H9 (cell line): Measurements from ENCODE around the gene MYO18A. TPM values are rescaled to one million over a fixed set of nuclear protein-coding genes. Genes with fewer than 3 reads are reported as not detected.
A peak's percentile ranks its signal among the peaks of the same experiment; 100 is the strongest.

Experiments used
- DNase-seq: peaks from one replicate; pipeline ENCODE4 v3.0.0-alpha.2; 2017
- H2AFZ ChIP-seq: one replicate; pipeline ENCODE4 v1.6.1; 2013; ENCODE audit warnings: mild to moderate bottlenecking, low read length, control low read depth, moderate library complexity
- H2AK5ac ChIP-seq: 2 replicates; pipeline ENCODE4 v1.6.1; 2013; ENCODE audit warnings: low read length, control low read depth, mixed read lengths; ENCODE audit not compliant: insufficient read length
- H2BK120ac ChIP-seq: one replicate; pipeline ENCODE4 v1.6.1; 2013; ENCODE audit warnings: low read depth, mild to moderate bottlenecking, low read length, control low read depth, inconsistent platforms; ENCODE audit not compliant: poor library complexity, severe bottlenecking
- H2BK12ac ChIP-seq: 2 replicates; pipeline ENCODE4 v1.6.1; 2013; ENCODE audit warnings: low read length, control low read depth, mixed read lengths, low read depth; ENCODE audit not compliant: insufficient read length
- H2BK15ac ChIP-seq: 2 replicates; pipeline ENCODE4 v1.6.1; 2013; ENCODE audit warnings: low read depth, low read length, control low read depth
- H2BK20ac ChIP-seq: one replicate; pipeline ENCODE4 v1.6.1; 2013; ENCODE audit warnings: low read depth, mild to moderate bottlenecking, low read length, control low read depth, inconsistent platforms; ENCODE audit not compliant: poor library complexity, severe bottlenecking
- H2BK5ac ChIP-seq: 2 replicates; pipeline ENCODE4 v1.6.1; 2013; ENCODE audit warnings: low read length, control low read depth, mixed read lengths; ENCODE audit not compliant: insufficient read length
- H3K14ac ChIP-seq: 2 replicates; pipeline ENCODE4 v1.6.1; 2013; ENCODE audit warnings: low read length, control low read depth; ENCODE audit not compliant: insufficient read depth
- H3K18ac ChIP-seq: 2 replicates; pipeline ENCODE4 v1.6.1; 2013; ENCODE audit warnings: low read depth, mild to moderate bottlenecking, mixed read lengths, low read length, control low read depth; ENCODE audit not compliant: insufficient read length
- H3K23ac ChIP-seq: 2 replicates; pipeline ENCODE4 v1.6.1; 2013; ENCODE audit warnings: low read length, control low read depth, mixed read lengths, low read depth; ENCODE audit not compliant: insufficient read length
- H3K23me2 ChIP-seq: 2 replicates; pipeline ENCODE4 v1.6.1; 2013; ENCODE audit warnings: low read depth, mild to moderate bottlenecking, mixed read lengths, low read length, control low read depth; ENCODE audit not compliant: insufficient read length, poor library complexity, severe bottlenecking
- H3K27ac ChIP-seq: 2 replicates; pipeline ENCODE4 v1.5.1; 2013; ENCODE audit warnings: low read length, control low read depth, mixed read lengths, low read depth; ENCODE audit not compliant: insufficient read length
- H3K27me3 ChIP-seq: 2 replicates; pipeline ENCODE4 v1.6.1; 2013; ENCODE audit warnings: low read length, control low read depth, inconsistent platforms; ENCODE audit not compliant: insufficient read depth
- H3K4ac ChIP-seq: 2 replicates; pipeline ENCODE4 v1.6.1; 2013; ENCODE audit warnings: low read depth, mild to moderate bottlenecking, control low read depth, inconsistent platforms, low read length, moderate library complexity
- H3K4me1 ChIP-seq: 2 replicates; pipeline ENCODE4 v1.6.1; 2013; ENCODE audit warnings: low read length, control low read depth, inconsistent platforms; ENCODE audit not compliant: insufficient read depth
- H3K4me2 ChIP-seq: 2 replicates; pipeline ENCODE4 v1.6.1; 2013; ENCODE audit warnings: low read length, control low read depth, mixed read lengths; ENCODE audit not compliant: insufficient read length, insufficient read depth
- H3K56ac ChIP-seq: 2 replicates; pipeline ENCODE4 v1.6.1; 2013; ENCODE audit warnings: low read depth, mild to moderate bottlenecking, mixed read lengths, low read length, control low read depth; ENCODE audit not compliant: insufficient read length
- H3K79me1 ChIP-seq: 2 replicates; pipeline ENCODE4 v1.6.1; 2013; ENCODE audit warnings: low read depth, mild to moderate bottlenecking, moderate library complexity, low read length, control low read depth, inconsistent platforms; ENCODE audit not compliant: insufficient read depth, poor library complexity, severe bottlenecking
- H3K79me2 ChIP-seq: 2 replicates; pipeline ENCODE4 v1.6.1; 2013; ENCODE audit warnings: low read length, control low read depth, inconsistent platforms; ENCODE audit not compliant: insufficient read depth
- H3K9ac ChIP-seq: 2 replicates; pipeline ENCODE4 v1.6.1; 2013; ENCODE audit warnings: low read length, control low read depth, mixed read lengths; ENCODE audit not compliant: insufficient read length; ENCODE audit errors: extremely low read depth
- H3K9me3 ChIP-seq: one replicate; pipeline ENCODE4 v1.6.1; 2013; ENCODE audit warnings: low read depth, low read length, inconsistent platforms; ENCODE audit not compliant: control insufficient read depth
- H3T11ph ChIP-seq: one replicate; pipeline ENCODE4 v1.6.1; 2013; ENCODE audit warnings: mild to moderate bottlenecking, low read length, control low read depth, inconsistent platforms
- H4K20me1 ChIP-seq: one replicate; pipeline ENCODE4 v1.6.1; 2013; ENCODE audit not compliant: control insufficient read depth, insufficient read length, insufficient read depth
- H4K5ac ChIP-seq: 2 replicates; pipeline ENCODE4 v1.6.1; 2013; ENCODE audit warnings: low read depth, mild to moderate bottlenecking, mixed read lengths, low read length, control low read depth; ENCODE audit not compliant: insufficient read length
- H4K8ac ChIP-seq: replicated peaks from 2 replicates; pipeline ENCODE4 v1.6.1; 2013; ENCODE audit warnings: low read length, control low read depth, mixed read lengths, low read depth; ENCODE audit not compliant: insufficient read length
- H4K91ac ChIP-seq: 2 replicates; pipeline ENCODE4 v1.6.1; 2013; ENCODE audit warnings: low read depth, mild to moderate bottlenecking, moderate library complexity, mixed read lengths, low read length, control low read depth; ENCODE audit not compliant: insufficient read length
- H3K27ac Mint-ChIP-seq, 3 experiments: 2 replicates in 2 of 3; 3 replicates in 1 of 3; pipeline ENCODE4 v1.8.0; 2020 to 2021; ENCODE audit warnings: mixed read lengths in 3 of 3, mild to moderate bottlenecking in 1 of 3, moderate library complexity in 1 of 3
- H3K27me3 Mint-ChIP-seq: 2 replicates; pipeline ENCODE4 v1.8.0; 2021; ENCODE audit warnings: low read depth, mild to moderate bottlenecking, moderate library complexity, mixed read lengths
- H3K36me3 Mint-ChIP-seq, 3 experiments: 2 replicates in 2 of 3; 3 replicates in 1 of 3; pipeline ENCODE4 v1.8.0; 2020 to 2021; ENCODE audit warnings: low read depth in 3 of 3, mixed read lengths in 3 of 3; ENCODE audit not compliant: insufficient read depth in 1 of 3
- H3K4me1 Mint-ChIP-seq, 2 experiments: 2 replicates each; pipeline ENCODE4 v1.8.0; 2020; ENCODE audit warnings: mixed read lengths in 2 of 2
- H3K4me3 Mint-ChIP-seq, 2 experiments: 2 replicates in 1 of 2; 3 replicates in 1 of 2; pipeline ENCODE4 v1.8.0; 2020 to 2021; ENCODE audit warnings: mild to moderate bottlenecking in 2 of 2, mixed read lengths in 2 of 2, moderate library complexity in 1 of 2
- H3K9me3 Mint-ChIP-seq, 2 experiments: 2 replicates in 1 of 2; 3 replicates in 1 of 2; pipeline ENCODE4 v1.8.0; 2020; ENCODE audit warnings: mild to moderate bottlenecking in 2 of 2, mixed read lengths in 2 of 2, moderate library complexity in 1 of 2
- WGBS: extraction: QIAGEN DNeasy Blood & Tissue Kit; methylation state at CpG from one replicate; pipeline ENCODE4 v1.1.7; 2013; ENCODE audit warnings: missing lambda C conversion rate, low lambda C conversion rate, mixed read lengths; ENCODE audit not compliant: insufficient read length; ENCODE audit errors: extremely low coverage; 5-methylcytosine and 5-hydroxymethylcytosine counted together
- total RNA-seq: library from RNA; stranded (reverse); gene quantifications from 2 replicates; pipeline ENCODE4 v1.2.1, GENCODE V29; 2021
- TF ChIP-seq, protein P1 (sequence below): fragments of 200-600 bp; sonication (generic); conservative IDR thresholded peaks from 3 replicates; pipeline ENCODE4 v1.8.0; 2021; ENCODE audit warnings: antibody characterized with exemption, mild to moderate bottlenecking

The MYO18A gene
- total RNA-seq, 1 experiment from 2014 or later = 21.6 TPM

DNA sequence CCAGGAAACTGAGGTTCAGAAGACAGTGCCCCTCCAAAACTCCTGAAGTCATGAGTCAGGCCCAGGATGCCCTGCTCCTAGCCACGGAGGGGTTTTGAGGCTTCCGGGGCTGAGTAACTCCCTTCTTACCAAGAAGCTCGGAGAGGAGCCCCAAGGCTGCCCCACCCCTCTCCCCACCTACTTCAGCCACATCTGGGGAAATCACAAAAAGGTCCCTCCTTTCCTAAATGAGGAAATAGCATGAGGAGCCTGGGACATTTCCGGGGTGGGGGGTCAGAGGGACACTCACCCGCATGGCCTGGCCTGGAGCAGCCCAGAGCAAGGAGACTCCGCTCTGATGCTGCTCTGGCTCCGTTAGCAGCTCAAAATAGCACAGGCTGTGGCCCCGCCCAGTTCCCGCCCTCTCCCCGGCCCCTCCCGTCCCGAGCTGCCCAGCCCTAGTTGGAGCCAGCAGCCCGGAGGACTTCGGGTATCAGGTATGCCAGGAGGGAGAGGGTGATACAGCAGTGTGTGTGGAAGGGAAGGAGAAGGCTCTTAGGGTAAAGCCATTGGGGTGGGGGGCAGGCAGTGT is 40.1 kb downstream of the MYO18A start:
- H3K4me1 Mint-ChIP-seq = peaks cover 30 to 38% of the 10 kb centered on the region in 2 experiments
- Histone ChIP-seq H3K14ac (no peak overlapping the region), H4K5ac (no peak overlapping the region), H4K8ac (no peak overlapping the region), H2BK20ac (no peak overlapping the region), H2AK5ac (no peak overlapping the region), H3T11ph (no peak overlapping the region), H3K18ac (no peak overlapping the region), H3K4ac (no peak overlapping the region), H2BK120ac (no peak overlapping the region), H3K9ac (no peak overlapping the region), H3K56ac (no peak overlapping the region), H2BK12ac (no peak overlapping the region), H2BK15ac (no peak overlapping the region), H3K23me2 (no peaks in the 10 kb centered on the region), H3K79me2 (no peaks in the 10 kb centered on the region), H4K91ac (no peak overlapping the region), H3K9me3 (no peaks in the 10 kb centered on the region), H3K4me1 (no peaks in the 10 kb centered on the region; the same call in 1 of the 2 replicates), H2BK5ac (no peak overlapping the region), H4K20me1 (no peaks in the 10 kb centered on the region), H3K27ac (no peak overlapping the region), H3K79me1 (no peaks in the 10 kb centered on the region), H3K4me2 (no peak overlapping the region), H2AFZ (no peak overlapping the region), H3K27me3 (no peaks in the 10 kb centered on the region), H3K23ac (no peak overlapping the region)
- H3K27me3 Mint-ChIP-seq = no peaks in the 10 kb centered on the region; the same call in 1 of the 2 replicates
- H3K9me3 Mint-ChIP-seq = no peaks in the 10 kb centered on the region; a peak in 1 of 5 replicates
- peak overlapping the region in 1 of 2 experiments; percentile 43; a peak in 1 of 5 replicates for H3K4me3 Mint-ChIP-seq
- TF ChIP-seq, protein P1, sequence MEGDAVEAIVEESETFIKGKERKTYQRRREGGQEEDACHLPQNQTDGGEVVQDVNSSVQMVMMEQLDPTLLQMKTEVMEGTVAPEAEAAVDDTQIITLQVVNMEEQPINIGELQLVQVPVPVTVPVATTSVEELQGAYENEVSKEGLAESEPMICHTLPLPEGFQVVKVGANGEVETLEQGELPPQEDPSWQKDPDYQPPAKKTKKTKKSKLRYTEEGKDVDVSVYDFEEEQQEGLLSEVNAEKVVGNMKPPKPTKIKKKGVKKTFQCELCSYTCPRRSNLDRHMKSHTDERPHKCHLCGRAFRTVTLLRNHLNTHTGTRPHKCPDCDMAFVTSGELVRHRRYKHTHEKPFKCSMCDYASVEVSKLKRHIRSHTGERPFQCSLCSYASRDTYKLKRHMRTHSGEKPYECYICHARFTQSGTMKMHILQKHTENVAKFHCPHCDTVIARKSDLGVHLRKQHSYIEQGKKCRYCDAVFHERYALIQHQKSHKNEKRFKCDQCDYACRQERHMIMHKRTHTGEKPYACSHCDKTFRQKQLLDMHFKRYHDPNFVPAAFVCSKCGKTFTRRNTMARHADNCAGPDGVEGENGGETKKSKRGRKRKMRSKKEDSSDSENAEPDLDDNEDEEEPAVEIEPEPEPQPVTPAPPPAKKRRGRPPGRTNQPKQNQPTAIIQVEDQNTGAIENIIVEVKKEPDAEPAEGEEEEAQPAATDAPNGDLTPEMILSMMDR = no peak
- peak overlapping the region in 2 of 3 experiments; percentile 93 to 96; a peak in 2 of 7 replicates for H3K27ac Mint-ChIP-seq
- no CpG with 5 or more reads among the region's 14 CpGs for WGBS
- peak; percentile 91 for DNase-seq
- no peaks in the 10 kb centered on the region; a peak in 1 of 7 replicates for H3K36me3 Mint-ChIP-seq
